Right cardiac atrium (tissue), 5 donors: ENCODE measurements around the gene ZNF267. TPM values are rescaled to one million over a fixed set of nuclear protein-coding genes. Genes with fewer than 3 reads are reported as not detected.
"Not testable (repeated sequence)": the region's sequence is repeated elsewhere in the genome, so short reads cannot be mapped to it uniquely, and the experiment has no call there.

Source experiments
- ATAC-seq, 2 donors: fragments of 200-7000 bp; cut with Tn5 transposase; one replicate each; pipeline versions ENCODE4 v1.8.0 to v1.9.1; 2020; ENCODE audit warnings: moderate library complexity in 2 of 2, mild to moderate bottlenecking in 1 of 2
- DNase-seq, 3 donors: peaks; one replicate each; pipeline ENCODE4 v3.0.0-alpha.2; 2020
- H3K27ac ChIP-seq: one replicate; pipeline ENCODE4 v1.5.1; 2013; ENCODE audit warnings: mild to moderate bottlenecking, low read length, control low read depth, moderate library complexity
- H3K27me3 ChIP-seq: one replicate; pipeline ENCODE4 v1.6.1; 2013; ENCODE audit not compliant: control insufficient read depth, insufficient read depth
- H3K4me1 ChIP-seq: one replicate; pipeline ENCODE4 v1.6.1; 2013; ENCODE audit warnings: low read length; ENCODE audit not compliant: control insufficient read depth, insufficient read depth
- H3K4me3 ChIP-seq: one replicate; pipeline ENCODE4 v1.5.1; 2013; ENCODE audit warnings: low read length, control low read depth
- H3K9me3 ChIP-seq: one replicate; pipeline ENCODE4 v1.6.1; 2013; ENCODE audit warnings: low read length; ENCODE audit not compliant: control insufficient read depth
- WGBS: extraction: QIAGEN DNeasy Blood & Tissue Kit; methylation state at CpG from one replicate; pipeline ENCODE4 v1.1.7; 2013; 5-methylcytosine and 5-hydroxymethylcytosine counted together
- intact Hi-C, 4 donors: fragments of 100-400 bp; cut with DNase I; formaldehyde crosslinking; loops; one replicate each; pipeline versions ENCODE4 v1.11.0 to v1.14.0; 2022 to 2023
- long read RNA-seq, 4 donors: library from polyadenylated mRNA; unstranded; transcript quantifications; one replicate each; pipeline ENCODE4 v2.0.0, GENCODE V29; 2020 to 2021
- polyA plus RNA-seq: library from polyadenylated mRNA; stranded (reverse); fragments of 200-250 nt; gene quantifications from one replicate; pipeline ENCODE4 v1.2.3, GENCODE V29; 2013
- total RNA-seq, 4 donors: library from RNA; stranded (reverse); fragmentation: NEBNext Ultra II Directional; extraction: Animal tissue kit (Norgen Biotek cat#: 25700); gene quantifications; one replicate each; pipeline ENCODE4 v1.2.1, GENCODE V29; 2021
- donor health status: healthy with polysubstance abuse.
- donor health status: DM: no; HTN: yes; CAD: no.
- donor health status: DM: no; HTN: no; CAD: no.
- donor health status: DM: no; HTN: yes; CAD: no; lungs with severe emphysema.
- donor health status: DM: yes; HTN: yes; CAD: no.

ZNF267 gene
- 1 to 10 TPM; 6.4 to 9.9 (median 7.1) TPM for total RNA-seq
- 3.4 TPM for polyA plus RNA-seq
- long read RNA-seq, donor 1, full-length matches to known transcripts, result 21 of 23 reads
- long read RNA-seq, donor 1, partial matches to known transcripts, result 0 of 23 reads
- long read RNA-seq, donor 1, other reads (novel, unspliced or antisense), result 2 of 23 reads
- long read RNA-seq, donor 2, transcript ZNF267-202 (5 exons, 680 nt), result major isoform, 6 of 11 reads
- long read RNA-seq, donor 2, partial matches to known transcripts, result 0 of 11 reads
- long read RNA-seq, donor 2, other reads (novel, unspliced or antisense), result 1 of 11 reads
- long read RNA-seq, donor 3, full-length matches to known transcripts, result 48 of 50 reads
- long read RNA-seq, donor 3, partial matches to known transcripts, result 0 of 50 reads
- long read RNA-seq, donor 3, other reads (novel, unspliced or antisense), result 2 of 50 reads
- long read RNA-seq, donor 4, partial matches to known transcripts, result 1 of 6 reads
- long read RNA-seq, donor 4, other reads (novel, unspliced or antisense), result 0 of 6 reads

GRCh38 chr16:31873556-31874365 lies at the start of gene ZNF267:
Gene ZNF267, plus strand, starts transcription at chr16:31873807. Its CDS starts 160 bp downstream, at chr16:31873967.
- under 1% methylated on average over 57 of the region's 57 CpGs for WGBS

GRCh38 chr16:31833047-31833446 lies 40.6 kb upstream of the ZNF267 start:
- intact Hi-C loops, result no loop called here

More at GRCh38 chr16:31873556-31874365, at the start of gene ZNF267:
- Histone ChIP-seq H3K4me3 (peak within 1 kb of the TSS; percentile 100), H3K27ac (peak within 1 kb of the TSS; percentile 96), H3K9me3 (no peaks in the 10 kb centered on the region), H3K4me1 (peaks cover 8% of the 10 kb centered on the region), H3K27me3 (no peaks in the 10 kb centered on the region)
- ATAC-seq (peak; percentile 96 to 97), DNase-seq (peak; percentile 95 to 97 (median 96))
- intact Hi-C loops, result loop anchor here in 1 of 4 donors (10.0 kb wide), 1 partner anchor 359 kb away; no protein-coding TSS in a partner anchor

GRCh38 chr16:31836396-31836795 lies 37.2 kb upstream of the ZNF267 start:
- H3K9me3 ChIP-seq, ATAC-seq, H3K4me3 ChIP-seq, H3K27ac ChIP-seq, H3K27me3 ChIP-seq, DNase-seq, H3K4me1 ChIP-seq, intact Hi-C loops: not testable (repeated sequence)
- WGBS, result 93% methylated on average over 19 of the region's 31 CpGs

More at GRCh38 chr16:31833047-31833446, 40.6 kb upstream of the ZNF267 start:
- ATAC-seq (no peak), DNase-seq (no peak)
- Histone ChIP-seq H3K27me3 (no peaks in the 10 kb centered on the region), H3K4me3 (no peak overlapping the region), H3K9me3 (no peaks in the 10 kb centered on the region), H3K4me1 (no peaks in the 10 kb centered on the region), H3K27ac (no peak overlapping the region)
- WGBS, result 54% methylated on average over 3 of the region's 3 CpGs

GRCh38 chr16:31842864-31843263 lies 30.7 kb upstream of the ZNF267 start:
- Histone ChIP-seq H3K27ac (no peak overlapping the region), H3K4me1 (no peaks in the 10 kb centered on the region), H3K4me3 (no peak overlapping the region), H3K27me3 (no peaks in the 10 kb centered on the region), H3K9me3 (peaks cover 2% of the 10 kb centered on the region)
- DNase-seq (no peak), ATAC-seq (no peak)
- WGBS, result 64% methylated on average over 7 of the region's 7 CpGs
- intact Hi-C loops, result no loop called here

- H3K27me3 ChIP-seq, H3K9me3 ChIP-seq, ATAC-seq, intact Hi-C loops, DNase-seq, H3K4me3 ChIP-seq, H3K4me1 ChIP-seq, H3K27ac ChIP-seq: not testable (repeated sequence)
- 70% methylated on average over 2 of the region's 2 CpGs for WGBS
These were observed 25.0 kb upstream of the ZNF267 start for GRCh38 chr16:31848572-31848971.

- ATAC-seq (no peak), DNase-seq (no peak)
- no peaks in the 10 kb centered on the region for H3K27me3 ChIP-seq
- intact Hi-C loops, result no loop called here
- 60% methylated on average over 2 of the region's 2 CpGs for WGBS
- H3K9me3 ChIP-seq, result peaks cover 4% of the 10 kb centered on the region
- H3K4me3 ChIP-seq, result no peak overlapping the region
- H3K27ac ChIP-seq, result no peak overlapping the region
- H3K4me1 ChIP-seq, result no peaks in the 10 kb centered on the region
These were observed 20.3 kb upstream of the ZNF267 start for GRCh38 chr16:31853291-31853690.

GRCh38 chr16:31860508-31860907 lies 13.1 kb upstream of the ZNF267 start:
- DNase-seq, result no peak
- Histone ChIP-seq H3K4me3 (no peak overlapping the region), H3K9me3 (no peaks in the 10 kb centered on the region), H3K27me3 (no peaks in the 10 kb centered on the region), H3K4me1 (no peaks in the 10 kb centered on the region), H3K27ac (no peak overlapping the region)
- no peak for ATAC-seq
- intact Hi-C loops, result loop anchor here in 2 of 4 donors (10.0 kb wide), 1 partner anchor 876 kb away; the partner anchor contains the start of gene HSD3B7 (in 2 of the 2)
- WGBS, result 69% methylated on average over 3 of the region's 3 CpGs

GRCh38 chr16:31861455-31861854 lies 12.2 kb upstream of the ZNF267 start:
- intact Hi-C loops, result loop anchor here in 2 of 4 donors (10.0 kb wide), 1 partner anchor 877 kb away; the partner anchor contains the start of gene HSD3B7 (in 2 of the 2)
- Histone ChIP-seq H3K27ac (no peak overlapping the region), H3K27me3 (no peaks in the 10 kb centered on the region), H3K9me3 (no peaks in the 10 kb centered on the region), H3K4me3 (no peak overlapping the region), H3K4me1 (no peaks in the 10 kb centered on the region)
- DNase-seq, result no peak
- no peak for ATAC-seq
- 57% methylated on average over 4 of the region's 4 CpGs for WGBS

- DNase-seq (no peak), ATAC-seq (no peak)
- intact Hi-C loops, result loop anchor here in 2 of 4 donors (10.0 kb wide), 1 partner anchor 878 kb away; the partner anchor contains the start of gene HSD3B7 (in 2 of the 2)
- WGBS, result 92% methylated on average over 3 of the region's 3 CpGs
- H3K9me3 ChIP-seq, result no peaks in the 10 kb centered on the region
- no peak overlapping the region for H3K27ac ChIP-seq
- H3K27me3 ChIP-seq, result no peaks in the 10 kb centered on the region
- H3K4me1 ChIP-seq, result no peaks in the 10 kb centered on the region
- no peak overlapping the region for H3K4me3 ChIP-seq
These were observed 10.8 kb upstream of the ZNF267 start for GRCh38 chr16:31862761-31863160.

- WGBS, result 29% methylated on average over 3 of the region's 3 CpGs
- ATAC-seq, result no peak
- Histone ChIP-seq H3K27ac (no peak overlapping the region), H3K27me3 (no peaks in the 10 kb centered on the region), H3K9me3 (no peaks in the 10 kb centered on the region), H3K4me3 (no peak overlapping the region), H3K4me1 (no peaks in the 10 kb centered on the region)
- DNase-seq, result no peak
- intact Hi-C loops, result loop anchor here in 3 of 4 donors (5.0 to 10.0 kb wide), 2 partner anchors 881 to 883 kb away; partner anchors contain the start of gene HSD3B7 (in 3 of the 3)
These were observed 5.4 kb upstream of the ZNF267 start for GRCh38 chr16:31868164-31868563.
